GM21447 (cell line): ENCODE results near the gene TCTN3.
"Not testable (repeated sequence)": the region's sequence is repeated elsewhere in the genome, so short reads cannot be mapped to it uniquely, and the experiment has no call there.

Experiments used
- ATAC-seq: cut with Tn5 transposase; IDR thresholded peaks from one replicate; pipeline ENCODE4 v1.9.1; 2021; ENCODE audit not compliant: unreplicated experiment

Gene TCTN3

DNA sequence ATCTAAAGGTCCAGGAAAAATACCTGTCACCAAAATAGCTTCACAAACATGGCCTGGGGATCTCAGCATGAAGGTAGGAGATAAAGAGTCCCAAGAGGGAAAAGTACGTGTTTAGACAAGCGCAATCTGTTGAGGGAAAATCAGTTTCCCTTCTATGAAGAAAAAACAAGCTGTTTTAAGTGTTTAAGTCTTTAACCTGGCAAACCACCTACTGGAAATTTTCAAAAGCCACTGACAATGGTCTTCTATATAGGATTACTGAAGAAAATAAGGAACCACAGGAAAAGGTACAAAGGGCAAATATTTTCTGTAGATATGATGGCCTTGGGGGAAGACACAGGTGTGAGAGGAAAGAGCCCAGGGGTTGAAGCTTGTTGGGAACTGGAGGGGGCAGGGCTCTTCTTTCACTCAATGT is 58.4 kb downstream of the TCTN3 start:
- no peak for ATAC-seq

GRCh38 chr10:95628786-95629185 is 64.9 kb downstream of the TCTN3 start:
- ATAC-seq: no peak

GRCh38 chr10:95626500-95626899 is 67.2 kb downstream of the TCTN3 start:
- no peak for ATAC-seq

DNA sequence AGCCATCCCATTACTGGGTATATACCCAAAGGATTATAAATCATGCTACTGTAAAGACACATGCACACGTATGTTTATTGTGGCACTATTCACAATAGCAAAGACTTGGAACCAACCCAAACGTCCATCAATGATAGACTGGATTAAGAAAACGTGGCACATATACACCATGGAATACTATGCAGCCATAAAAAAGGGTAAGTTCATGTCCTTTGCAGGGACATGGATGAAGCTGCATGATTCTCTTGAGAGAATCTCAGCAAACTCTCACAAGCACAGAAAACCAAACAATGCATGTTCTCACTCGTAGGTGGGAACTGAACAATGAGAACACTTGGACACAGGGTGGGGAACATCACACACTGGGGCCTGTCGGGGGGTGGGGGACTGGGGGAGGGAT is 73.3 kb downstream of the TCTN3 start:
- not testable (repeated sequence) for ATAC-seq

- ATAC-seq: no peak
These were observed 75.6 kb downstream of the TCTN3 start for GRCh38 chr10:95618101-95618500.

- ATAC-seq: no peak
These were observed 77.3 kb downstream of the TCTN3 start for GRCh38 chr10:95616446-95616845.
